ENCODE measurements around the gene RNF130.

- TF ChIP-seq CTCF (IDR thresholded peaks at IDR 0.05 in 4 of 5, conservative IDR thresholded peaks at IDR 0.05 in 1 of 5) (no peak), POLR2A (IDR thresholded peaks at IDR 0.05) (no peak)
These were observed 21.7 kb upstream of the RNF130 start for GRCh38 chr5:180093241-180093640.

Measured in gastrocnemius medialis (tissue), 4 donors.